Measurements from ENCODE around the gene TAF4.
"Not testable (repeated sequence)": the region's sequence is repeated elsewhere in the genome, so short reads cannot be mapped to it uniquely, and the experiment has no call there.

The TAF4 gene

DNA sequence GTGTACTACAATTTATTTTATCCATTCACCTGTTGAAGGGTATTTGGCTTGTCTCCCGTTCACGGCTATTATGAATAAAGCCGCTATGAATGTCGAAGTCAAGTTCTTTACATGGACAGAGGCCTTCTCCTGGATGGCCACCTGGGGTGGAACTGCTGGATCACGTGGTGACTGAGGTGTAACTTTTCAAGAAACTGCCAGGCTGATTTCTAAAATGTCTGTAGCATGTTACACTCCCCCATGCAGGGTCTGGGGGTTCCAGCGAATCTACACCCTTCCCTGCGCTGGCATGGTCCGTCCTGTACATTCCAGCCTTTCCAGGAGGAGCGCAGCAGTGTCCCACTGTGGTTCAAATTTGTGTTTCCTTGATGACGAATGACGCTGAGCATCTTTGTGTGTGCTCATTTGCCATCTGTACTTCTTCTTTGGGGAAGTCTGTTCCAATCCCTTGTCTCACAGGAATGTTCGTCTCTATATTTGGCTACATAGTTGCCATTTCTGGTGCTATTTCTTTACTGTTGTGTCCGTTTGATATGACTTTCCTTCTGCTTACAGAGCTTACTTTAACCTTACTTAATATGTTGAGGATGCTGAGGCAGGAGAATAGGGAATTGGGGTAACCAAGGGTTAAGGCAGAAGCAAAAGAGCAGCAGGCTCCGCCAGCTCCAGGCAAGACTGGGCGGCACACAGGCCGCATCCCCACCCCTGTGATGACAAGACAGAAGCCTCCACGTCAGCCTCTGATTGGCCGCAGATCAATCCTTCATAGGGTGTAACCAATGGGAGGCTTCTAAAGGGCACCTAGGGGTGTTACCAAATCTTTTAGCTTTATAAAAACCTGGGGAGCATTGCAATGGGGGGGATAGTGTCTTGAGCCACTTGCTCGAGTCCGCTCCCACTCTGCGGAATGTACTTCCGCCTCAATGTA lies 106.6 kb downstream of the TAF4 start:
- peak in 1 of 2 experiments; percentile 13 for DNase-seq

DNA sequence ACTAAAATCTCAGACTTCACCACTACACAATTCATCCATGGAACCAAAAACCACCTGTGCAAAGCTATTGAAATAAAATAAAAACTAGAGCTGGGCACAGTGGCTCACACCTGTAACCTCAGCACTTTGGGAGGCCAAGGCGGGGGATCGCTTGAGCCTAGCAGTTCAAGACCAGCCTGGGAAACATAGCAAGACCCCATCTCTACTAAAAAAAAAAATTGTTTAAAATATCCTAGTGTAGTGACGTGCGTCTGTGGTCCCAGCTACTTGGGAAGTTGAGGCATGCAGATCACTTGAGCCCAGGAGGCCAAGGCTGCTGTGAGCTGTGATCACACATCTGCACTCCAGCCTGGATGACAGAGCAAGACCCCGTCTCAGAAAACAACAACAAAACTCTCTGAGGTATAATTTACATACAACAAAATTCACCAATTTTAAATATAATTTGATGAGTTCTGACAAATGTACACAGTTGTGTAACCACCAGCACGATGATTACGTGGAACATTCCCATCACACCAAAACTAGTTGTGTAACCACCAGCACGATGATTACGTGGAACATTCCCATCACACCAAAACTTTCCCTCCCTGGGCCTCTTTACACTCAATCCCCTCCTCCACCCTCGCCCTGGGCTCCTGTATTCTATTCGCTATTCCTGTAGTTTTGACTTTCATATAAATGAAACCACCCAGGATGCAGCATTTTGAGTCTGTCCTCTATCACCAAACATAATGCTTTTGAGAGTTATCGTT lies 107.5 kb downstream of the TAF4 start:
- DNase-seq, result peak in 1 of 2 experiments; percentile 16

DNA sequence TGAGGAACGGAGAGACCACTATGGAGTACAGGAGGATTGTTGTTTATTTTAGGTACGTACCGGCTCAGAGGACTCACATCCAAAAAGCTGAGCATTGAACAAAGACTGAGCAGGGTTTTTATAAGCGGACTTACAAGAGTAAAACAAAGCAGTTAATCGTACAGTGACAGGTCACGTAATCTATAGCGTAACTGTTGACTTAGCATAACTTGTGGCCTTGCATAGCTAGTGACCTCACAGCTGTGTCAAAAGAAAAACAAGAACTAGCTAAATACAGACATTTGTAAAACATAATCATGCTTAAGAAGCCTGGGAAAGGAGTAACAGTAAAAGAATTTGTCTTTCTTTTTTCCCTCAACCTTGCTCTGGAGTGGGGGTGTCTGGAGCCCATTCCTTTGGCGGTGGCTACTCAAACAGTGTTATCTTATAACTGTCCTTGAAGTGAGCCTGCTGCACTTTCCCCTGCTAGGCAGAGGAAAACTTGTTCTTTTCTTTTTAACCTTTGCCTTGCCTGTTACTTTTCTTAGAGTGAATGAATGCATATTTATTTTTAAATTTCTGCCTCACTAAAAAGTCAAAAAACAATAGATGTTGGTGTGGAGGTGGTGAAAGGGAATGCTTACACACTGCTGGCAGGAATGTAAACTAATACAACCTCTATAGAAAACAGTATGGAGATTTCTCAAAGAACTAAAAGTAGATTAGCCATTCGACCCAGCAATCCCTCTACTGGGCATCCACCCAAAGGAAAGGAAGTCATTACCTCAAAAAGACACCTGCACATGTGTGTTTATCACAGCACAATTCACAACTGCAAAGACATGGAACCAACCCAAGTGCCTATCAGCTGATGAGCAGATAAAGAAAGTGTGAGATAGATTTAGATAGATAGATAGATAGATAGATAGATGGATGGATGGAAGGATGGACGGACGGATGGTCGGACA lies 109.0 kb downstream of the TAF4 start:
- no peak for DNase-seq

DNA sequence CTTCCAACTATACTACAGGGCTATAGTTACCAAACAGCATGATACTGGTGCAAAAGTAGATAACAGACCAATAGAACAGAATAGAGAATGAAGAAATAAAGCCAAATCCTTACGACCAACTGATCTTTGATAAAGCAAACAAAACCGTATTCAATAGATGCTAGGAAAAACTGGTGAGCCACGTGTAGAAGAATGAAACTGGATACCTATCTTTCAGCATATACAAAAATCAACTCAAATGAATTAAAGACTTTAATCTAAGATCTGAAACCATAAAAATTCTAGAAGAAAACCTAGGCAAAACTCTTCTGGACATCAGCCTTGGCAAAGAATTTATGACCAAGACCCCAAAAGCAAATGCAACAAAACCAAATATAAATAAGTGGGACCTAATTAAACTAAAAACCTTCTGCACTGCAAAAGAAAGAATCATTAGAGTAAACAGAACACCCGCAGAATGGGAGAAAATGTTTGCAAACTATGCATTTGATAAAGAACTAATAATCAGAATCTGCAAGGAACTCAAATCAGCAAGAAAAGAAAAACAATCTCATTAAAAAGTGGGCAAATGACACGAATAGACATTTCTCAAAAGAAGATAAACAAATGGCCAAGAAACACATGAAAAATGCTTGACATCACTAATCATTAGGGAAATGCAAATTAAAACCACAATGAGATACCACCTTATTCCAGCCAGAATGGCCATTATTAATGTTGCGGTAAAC lies 109.8 kb downstream of the TAF4 start:
- no peak for DNase-seq

DNA sequence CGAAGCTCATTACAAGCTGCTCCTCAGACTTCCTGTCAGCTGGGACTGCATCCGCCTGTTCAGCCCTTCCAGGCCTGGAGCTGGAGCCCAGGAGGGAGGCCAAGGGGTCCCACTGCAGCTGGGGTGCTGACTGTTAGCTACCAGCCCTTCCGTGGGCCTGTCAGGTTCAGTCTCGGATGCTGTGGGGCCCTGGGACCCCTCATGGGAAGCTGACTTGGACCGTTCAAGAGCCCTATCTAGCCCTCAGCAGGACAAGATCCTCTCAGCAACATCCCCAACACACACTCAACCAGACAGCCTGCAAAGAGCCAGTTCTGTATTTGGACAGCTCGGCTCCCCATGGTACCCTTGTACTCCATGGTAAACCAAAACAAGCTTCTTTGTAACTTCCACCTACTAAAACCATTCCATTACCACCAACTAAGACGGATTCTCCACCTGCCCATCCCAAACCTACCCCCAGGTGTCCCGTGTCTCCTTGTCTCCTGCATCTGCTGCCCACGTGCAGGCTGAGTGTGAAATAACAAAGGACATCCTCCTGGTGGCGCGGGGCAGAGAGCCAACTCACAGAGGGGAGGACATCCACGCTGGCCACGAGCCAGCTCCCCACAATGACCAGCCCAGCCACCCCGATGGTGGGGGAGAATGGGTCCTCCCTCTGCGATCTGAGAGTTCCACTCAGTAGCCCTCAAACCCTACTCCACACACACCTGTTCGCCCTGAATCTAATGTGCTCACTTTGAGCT lies 111.2 kb downstream of the TAF4 start:
- peak in 1 of 2 experiments; percentile 7 for DNase-seq

DNA sequence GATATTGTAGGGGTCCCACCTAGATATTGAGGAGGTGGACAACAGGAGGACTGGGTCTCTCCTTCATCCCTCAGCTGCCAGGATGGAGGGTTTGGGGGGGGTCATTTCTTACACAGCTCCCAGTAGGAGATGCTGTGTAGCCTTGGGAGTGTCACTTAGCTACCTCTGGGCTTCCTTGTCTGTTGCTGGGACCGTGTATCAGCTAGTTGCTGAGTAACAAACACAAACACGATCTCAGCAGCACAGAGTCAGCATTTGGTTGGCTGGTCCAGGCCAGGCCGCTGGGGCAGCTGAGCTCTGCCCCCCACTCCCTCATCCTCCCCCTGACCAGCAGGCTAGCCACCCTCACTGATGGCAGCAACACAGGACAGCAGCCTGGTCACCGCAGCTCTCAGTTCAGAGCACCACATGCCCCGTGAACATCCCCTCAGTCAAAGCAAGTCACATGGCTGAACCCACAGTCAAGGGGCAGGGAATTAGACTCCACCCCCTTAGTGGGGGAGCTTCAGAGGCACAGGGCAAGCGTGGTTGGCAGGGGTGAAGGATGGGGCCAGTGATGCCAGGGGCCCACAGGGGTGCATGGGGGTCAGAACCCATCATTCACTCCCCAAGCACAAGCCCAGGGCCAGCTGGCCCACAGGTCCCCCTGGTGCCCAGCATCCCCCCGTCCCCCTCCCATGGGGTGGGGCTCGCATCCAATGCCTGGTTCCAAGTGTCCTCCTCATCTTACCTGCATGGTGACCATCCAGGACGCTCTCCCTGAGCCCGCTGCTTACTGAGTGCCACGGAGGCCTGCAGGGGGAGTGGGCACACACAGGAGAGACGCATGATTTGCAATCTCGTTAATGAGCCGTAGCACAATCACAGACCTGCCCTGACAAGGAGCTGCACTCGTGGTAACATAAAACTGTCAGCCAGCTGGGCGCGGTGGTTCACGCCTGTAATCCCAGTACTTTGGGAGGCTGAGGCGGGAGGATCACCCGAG lies 112.4 kb downstream of the TAF4 start:
- no peak for DNase-seq

DNA sequence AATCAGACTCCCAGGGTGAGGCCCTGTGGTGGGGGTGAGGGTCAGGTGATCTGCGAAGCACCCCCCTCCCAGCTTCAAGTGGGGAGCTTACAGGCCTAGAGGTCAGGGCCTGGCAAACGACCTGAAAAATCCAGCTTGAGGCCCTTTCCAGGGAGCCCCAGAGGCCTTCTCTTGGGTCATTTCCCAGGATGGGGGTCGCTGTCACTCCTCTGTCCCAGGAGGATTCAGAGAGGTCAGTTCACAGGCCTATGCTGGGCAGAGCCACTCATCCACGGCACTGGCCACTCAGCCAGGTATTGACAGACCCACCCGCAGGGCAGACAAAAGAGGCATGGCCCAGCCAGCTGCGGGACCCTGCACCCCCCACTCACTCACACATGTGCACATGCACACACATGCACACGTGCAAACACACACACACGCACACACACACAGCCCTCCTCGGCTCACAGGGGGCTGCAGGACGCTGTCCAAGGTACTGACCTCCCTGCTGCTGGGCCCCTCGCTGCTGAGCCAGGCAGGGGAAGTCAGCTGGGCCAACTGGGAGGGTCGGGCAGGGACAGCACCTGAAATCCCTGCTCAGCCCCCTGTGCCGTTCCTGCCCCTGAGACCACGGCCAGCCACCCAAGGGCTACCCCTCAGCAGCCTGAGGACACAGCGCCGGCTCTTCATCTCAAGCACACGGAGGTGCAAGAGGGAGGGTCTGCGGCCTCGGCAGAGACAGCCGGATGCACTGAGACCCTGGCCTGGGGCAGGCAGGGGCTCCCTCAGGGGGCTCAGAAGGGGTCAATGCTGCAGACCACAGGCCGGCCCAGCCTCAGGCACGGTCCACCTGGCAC lies 113.8 kb downstream of the TAF4 start:
- DNase-seq, result no peak

DNA sequence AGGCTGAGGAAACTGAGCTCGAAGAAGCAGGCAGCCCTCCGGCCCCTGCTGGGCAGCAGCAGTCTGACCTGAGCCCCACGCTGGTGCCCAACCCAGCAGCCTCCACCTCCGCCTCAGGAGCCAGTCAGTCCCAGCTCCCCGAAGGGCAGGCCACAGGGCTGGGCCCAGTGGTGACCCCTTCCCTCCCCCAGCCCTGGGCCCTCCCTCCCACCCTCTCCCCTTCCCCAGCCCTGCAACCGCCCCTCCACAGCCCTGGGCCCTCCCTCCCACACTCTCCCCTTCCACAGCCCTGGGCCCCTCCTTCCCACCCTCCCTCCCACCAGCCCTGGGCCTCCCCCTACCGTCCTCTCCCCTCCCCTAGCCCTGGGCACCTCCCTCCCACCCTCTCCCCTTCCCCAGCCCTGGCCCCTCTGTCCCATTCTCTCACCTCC lies 115.0 kb downstream of the TAF4 start:
- no peak for DNase-seq

DNA sequence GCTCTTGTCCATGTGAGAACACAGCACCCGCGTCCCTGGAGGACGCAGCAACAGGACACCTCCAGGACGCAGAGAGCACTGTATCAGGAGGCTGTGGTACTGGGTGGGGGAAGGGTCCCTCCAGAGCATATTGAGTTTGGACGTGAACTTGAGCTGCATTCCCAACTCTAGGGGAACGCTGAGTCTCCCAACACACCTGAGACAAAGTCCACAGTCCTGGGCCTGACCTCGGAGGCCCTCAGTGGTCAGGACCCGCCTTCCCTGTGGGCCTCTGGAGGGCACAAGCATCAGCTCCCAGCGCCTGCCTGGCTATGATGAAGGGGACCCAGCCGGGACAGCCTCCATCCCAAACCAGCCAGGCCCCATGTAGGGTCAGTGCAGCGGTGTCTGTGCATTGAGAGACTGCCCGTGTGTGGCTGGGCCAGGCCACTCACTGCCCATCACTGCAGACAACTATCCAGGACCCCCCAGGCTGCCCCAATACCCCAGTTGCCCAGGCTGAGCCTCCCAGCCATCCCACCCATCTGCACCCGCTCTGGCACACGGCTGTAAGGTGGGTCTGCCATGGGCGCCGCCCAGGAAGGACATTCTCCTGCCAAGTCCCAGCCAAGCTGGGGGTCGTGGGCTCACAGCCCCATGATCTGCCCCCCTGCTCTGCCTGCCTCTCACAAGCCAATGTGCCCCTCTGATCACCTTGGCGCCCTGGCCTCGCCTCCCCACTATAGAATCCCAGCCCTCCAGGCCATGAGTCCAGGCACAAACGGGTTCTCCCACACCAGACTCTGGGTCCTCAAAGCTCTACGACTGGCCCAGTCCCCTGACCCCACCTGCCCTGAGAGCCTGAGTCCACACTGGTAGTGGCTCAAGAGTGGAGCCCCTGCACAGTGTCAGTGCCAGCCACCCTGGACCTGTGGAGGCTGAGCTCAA lies 115.7 kb downstream of the TAF4 start:
- DNase-seq, result no peak

DNA sequence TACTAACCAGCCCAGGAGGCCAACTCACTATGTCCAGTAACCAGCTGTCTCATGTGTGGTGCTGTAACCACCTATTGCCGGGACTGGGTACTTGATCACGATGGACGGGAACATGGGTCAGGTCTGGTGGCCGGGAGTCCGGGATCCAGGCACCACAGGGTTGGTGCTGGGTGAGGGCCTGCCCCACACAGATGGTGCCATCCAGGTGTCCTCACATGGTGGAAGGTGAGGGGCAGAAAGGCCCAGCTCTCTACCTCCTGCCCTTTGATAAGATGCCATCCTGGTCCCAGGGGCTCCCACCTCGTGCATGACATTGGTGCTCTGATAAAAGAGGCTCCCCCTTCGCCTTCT lies 116.3 kb downstream of the TAF4 start:
- no peak for DNase-seq

DNA sequence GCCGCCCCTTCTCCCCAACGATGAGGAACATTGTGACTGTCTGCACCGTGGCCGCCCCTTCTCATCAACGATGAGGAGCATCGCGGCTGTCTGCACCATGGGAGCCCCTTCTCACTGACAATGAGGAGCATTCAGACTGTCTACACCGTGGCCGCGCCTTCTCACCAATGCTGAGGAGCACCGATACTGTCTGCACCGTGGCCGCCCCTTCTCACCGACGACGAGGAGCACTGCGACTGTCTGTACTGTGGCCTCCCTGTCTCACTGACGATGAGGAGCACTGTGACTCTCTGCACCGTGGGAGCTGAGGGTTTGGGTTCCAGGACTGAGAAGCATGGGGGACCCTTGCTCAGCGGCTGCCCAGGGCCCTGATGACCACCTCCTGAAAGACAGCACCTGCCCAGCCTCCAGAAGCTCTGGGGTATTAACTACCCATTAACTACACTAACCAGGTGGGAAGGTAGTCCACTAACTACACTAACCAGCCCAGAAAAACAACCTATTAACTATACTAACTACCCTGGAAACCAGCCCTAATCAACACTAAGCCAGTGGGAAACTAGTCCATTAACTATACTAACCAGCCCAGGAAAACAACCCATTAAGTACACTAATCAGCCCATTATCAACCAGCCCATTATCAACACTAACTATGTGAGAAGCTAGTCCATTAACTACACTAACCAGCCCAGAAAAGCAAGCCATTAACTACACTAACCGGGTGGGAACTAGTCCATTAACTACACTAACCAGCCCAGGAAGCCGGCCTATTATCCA lies 116.9 kb downstream of the TAF4 start:
- no peak for DNase-seq

DNA sequence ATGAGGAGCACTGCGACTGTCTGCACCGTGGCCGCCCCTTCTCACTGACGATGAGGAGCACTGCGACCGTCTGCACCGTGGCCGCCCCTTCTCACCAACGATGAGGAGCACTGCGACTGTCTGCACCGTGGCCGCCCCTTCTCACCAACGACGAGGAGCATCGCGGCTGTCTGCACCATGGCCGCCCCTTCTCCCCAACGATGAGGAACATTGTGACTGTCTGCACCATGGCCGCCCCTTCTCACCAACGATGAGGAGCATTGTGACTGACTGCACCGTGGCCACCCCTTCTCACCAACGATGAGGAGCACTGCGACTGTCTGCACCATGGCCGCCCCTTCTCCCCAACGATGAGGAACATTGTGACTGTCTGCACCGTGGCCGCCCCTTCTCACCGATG lies 117.6 kb downstream of the TAF4 start:
- not testable (repeated sequence) for DNase-seq

DNA sequence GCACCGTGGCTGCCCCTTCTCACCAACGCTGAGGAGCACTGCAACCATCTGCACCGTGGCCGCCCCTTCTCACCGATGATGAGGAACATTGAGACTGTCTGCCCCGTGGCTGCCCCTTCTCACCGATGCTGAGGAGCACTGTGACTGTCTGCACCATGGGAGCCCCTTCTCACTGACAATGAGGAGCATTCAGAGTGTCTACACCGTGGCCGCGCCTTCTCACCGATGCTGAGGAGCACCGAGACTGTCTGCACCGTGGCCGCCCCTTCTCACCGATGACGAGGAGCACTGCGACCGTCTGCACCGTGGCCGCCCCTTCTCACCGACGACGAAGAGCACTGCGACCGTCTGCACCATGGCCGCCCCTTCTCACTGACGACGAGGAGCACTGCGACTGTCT lies 120.2 kb downstream of the TAF4 start:
- DNase-seq, result not testable (repeated sequence)

DNA sequence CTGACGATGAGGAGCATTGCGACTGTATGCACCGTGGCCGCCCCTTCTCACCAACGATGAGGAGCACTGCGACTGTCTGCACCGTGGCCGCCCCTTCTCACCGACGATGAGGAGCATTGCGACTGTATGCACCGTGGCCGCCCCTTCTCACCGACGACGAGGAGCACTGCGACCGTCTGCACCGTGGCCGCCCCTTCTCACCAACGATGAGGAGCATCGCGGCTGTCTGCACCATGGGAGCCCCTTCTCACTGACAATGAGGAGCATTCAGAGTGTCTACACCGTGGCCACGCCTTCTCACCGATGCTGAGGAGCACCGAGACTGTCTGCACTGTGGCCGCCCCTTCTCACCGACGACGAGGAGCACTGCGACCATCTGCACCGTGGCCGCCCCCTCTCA lies 120.7 kb downstream of the TAF4 start:
- DNase-seq, result not testable (repeated sequence)

DNA sequence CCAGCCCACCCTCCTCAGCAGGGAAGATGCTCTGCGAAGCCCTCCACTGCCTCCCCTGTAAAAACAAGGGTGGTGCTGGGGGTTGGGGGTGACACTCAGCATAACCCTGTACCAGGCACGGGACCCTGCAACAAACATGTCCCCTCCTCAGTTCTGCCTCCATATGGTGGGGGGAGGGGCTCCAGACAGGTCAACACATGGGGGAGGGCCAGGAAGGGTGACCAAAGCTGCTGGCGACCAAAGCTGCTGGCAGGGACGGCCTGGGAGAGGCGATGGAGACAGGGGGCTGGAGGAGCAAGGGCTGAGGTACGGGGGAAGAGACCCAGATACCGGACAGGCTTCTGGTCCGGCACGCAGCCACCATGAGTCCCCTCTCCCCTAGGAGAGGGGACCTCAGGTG lies 123.2 kb downstream of the TAF4 start:
- no peak for DNase-seq

DNA sequence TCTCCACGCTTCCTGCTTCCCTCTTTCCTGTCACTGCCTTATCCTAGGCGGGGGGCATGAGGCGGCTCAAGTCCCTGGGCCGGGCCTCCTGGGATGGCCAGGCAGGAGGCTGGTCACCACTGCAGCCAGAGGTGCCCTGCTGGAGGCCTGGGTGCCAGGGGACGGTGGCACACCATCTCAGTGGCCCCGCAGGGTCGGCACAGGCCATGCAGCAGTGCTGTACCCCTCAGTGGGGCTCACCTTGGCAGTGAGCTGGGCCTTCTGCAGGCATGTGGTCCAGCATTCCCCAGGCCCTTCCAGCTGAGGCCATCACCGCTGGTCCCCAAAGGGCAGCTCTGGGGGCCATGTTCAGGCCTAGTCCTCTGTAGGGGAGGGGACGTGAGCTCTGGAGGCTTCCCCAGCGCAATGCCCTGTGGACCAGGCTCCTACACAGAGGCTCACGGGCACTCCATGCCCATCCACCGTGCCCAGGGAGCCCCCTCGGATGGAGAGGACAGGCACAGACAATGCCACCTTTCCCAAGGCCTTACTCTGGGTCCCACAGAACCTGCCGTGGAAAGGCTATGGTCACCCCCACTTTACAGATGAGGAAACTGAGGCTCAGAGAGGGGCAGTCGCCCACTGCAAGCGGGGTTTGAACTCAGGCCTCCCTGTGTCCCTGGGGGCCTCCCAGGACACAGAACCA lies 123.8 kb downstream of the TAF4 start:
- no peak for DNase-seq

All from activated T-cell treated with anti-CD3 and anti-CD28 coated beads, Interleukin-2, amount 50 U/mL, for 48 hours (primary cell).